ENCODE results near the gene UGT1A7. TPM values are rescaled to one million over a fixed set of nuclear protein-coding genes. Genes with fewer than 3 reads are reported as not detected.

The UGT1A7 gene
- total RNA-seq, 4 donors from 2014 or later, result 0.21 to 6.9 (median 1.6) TPM

DNA sequence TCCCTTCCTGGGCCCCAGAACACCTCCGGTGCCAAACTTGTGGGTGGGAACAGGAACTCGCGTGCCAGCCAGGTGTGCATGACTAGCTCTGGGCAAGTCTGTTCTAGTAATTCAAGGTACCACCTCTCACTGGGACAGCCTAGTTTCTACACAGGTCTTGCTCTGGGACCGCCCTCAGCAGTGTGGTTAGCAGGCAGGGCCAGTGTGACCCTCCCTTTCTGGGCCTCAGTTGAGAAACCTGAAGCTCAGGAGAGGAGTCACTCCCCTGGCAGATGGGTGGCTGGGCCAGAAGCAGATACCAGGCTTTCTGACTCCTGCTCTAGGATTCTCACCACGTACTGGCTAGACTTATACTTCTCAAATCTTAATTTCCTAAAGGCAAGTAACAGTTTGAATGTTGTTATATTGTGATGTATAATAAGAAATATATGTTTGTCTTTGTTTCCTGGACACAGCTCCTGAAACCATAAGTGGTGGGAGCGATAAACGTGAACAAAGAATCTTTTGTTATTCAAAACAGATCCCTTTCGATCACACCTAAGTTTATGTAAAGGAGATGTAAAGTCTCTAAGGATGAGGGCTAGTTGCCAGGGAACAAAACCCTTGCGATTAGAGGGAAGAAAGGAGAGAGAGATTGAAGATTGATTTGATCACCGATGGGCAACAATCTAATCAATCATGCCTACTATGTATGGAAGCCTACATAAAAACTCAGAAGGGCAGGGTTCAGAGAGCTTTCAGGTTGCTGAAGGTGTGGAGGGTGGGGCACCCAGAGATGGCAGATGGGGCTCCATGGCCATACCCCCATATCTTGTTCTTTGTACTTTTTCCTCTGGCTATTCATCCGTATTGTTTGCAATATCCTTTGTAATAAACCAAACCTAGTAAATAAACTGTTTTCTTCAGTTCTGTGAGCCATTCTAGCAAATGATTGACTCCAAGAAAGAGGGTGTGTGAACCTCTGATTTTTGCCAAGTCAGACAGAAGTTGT is 10.0 kb downstream of the UGT1A7 start:
- intact Hi-C loops (cut with DNase I; ENCODE audit: low total_unique reads), result loop anchor here (5.0 kb wide), 1 partner anchor 614 kb away; no protein-coding TSS in a partner anchor
- 49 to 56% methylated on average over 11 of the region's 11 CpGs for WGBS, 2 donors
- DNase-seq (ENCODE audit: low spot score in 2 of 2), result peak in 1 of 2 donors; percentile 66
- no peak for TF ChIP-seq POLR2A (IDR thresholded peaks at IDR 0.05)
- TF ChIP-seq, protein P1, sequence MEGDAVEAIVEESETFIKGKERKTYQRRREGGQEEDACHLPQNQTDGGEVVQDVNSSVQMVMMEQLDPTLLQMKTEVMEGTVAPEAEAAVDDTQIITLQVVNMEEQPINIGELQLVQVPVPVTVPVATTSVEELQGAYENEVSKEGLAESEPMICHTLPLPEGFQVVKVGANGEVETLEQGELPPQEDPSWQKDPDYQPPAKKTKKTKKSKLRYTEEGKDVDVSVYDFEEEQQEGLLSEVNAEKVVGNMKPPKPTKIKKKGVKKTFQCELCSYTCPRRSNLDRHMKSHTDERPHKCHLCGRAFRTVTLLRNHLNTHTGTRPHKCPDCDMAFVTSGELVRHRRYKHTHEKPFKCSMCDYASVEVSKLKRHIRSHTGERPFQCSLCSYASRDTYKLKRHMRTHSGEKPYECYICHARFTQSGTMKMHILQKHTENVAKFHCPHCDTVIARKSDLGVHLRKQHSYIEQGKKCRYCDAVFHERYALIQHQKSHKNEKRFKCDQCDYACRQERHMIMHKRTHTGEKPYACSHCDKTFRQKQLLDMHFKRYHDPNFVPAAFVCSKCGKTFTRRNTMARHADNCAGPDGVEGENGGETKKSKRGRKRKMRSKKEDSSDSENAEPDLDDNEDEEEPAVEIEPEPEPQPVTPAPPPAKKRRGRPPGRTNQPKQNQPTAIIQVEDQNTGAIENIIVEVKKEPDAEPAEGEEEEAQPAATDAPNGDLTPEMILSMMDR (IDR thresholded peaks at IDR 0.05), result no peak
- H3K4me3 ChIP-seq (ENCODE audit: low read depth, poor library complexity, severe bottlenecking), result no peak overlapping the region

DNA sequence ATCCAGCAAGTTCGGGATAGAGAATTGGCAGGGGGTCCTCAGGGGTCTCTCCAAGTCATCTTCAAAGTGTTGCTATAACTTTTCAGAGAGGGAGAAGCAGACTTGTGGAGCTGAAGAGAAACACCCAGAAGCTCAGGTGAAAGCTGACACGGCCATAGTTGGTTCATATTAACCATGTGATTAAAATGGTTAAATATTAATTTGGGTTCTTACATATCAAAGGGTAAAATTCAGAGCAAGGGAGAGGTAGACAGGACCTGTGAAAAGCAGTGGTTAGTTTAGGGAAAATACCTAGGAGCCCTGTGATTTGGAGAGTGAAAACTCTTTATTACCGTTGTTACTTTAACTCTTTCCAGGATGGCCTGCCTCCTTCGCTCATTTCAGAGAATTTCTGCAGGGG is 10.9 kb downstream of the UGT1A7 start, which contains the start of gene UGT1A6:
Gene UGT1A6 (plus strand): TSS at position 243 of the 400 bp plus-strand sequence. CDS start 115 bp downstream, at position 358.
- 57 to 77% methylated on average over 4 of the region's 4 CpGs for WGBS, 2 donors
- H3K4me3 ChIP-seq (ENCODE audit: low read depth, poor library complexity, severe bottlenecking), result no peak within 1 kb of the TSS
- intact Hi-C loops (cut with DNase I; ENCODE audit: low total_unique reads), result loop anchor here (5.0 kb wide), 1 partner anchor 615 kb away; no protein-coding TSS in a partner anchor
- no peak for TF ChIP-seq POLR2A (IDR thresholded peaks at IDR 0.05)
- TF ChIP-seq, protein P1 (IDR thresholded peaks at IDR 0.05), result no peak
- no peak for DNase-seq (ENCODE audit: low spot score in 2 of 2)

DNA sequence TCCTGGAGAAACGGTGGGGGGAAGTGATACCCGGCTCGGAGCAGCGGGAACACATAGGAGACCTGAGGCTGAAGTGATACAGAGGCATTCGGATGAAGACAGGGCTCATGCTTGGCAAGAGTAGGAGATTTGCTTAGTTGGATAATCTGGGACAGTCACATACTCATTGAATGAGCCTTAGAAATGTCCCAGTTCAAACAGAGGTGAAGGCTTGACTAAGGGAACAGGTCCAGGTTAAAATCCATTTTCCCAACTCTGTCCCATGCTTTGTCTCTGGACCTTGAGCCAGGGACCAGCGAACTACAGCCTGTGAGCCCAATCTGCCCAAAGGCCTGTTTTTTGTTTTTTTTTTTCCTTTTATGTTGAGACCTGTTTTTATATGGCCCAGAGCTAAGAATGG is 12.3 kb downstream of the UGT1A7 start:
- intact Hi-C loops (cut with DNase I; ENCODE audit: low total_unique reads), result loop anchor here (5.0 kb wide), 1 partner anchor 617 kb away; no protein-coding TSS in a partner anchor
- 67 to 88% methylated on average over 6 of the region's 6 CpGs for WGBS, 2 donors
- TF ChIP-seq POLR2A (IDR thresholded peaks at IDR 0.05), result no peak
- TF ChIP-seq, protein P1 (IDR thresholded peaks at IDR 0.05), result no peak
- DNase-seq (ENCODE audit: low spot score in 2 of 2), result no peak
- H3K4me3 ChIP-seq (ENCODE audit: low read depth, poor library complexity, severe bottlenecking), result no peak overlapping the region

DNA sequence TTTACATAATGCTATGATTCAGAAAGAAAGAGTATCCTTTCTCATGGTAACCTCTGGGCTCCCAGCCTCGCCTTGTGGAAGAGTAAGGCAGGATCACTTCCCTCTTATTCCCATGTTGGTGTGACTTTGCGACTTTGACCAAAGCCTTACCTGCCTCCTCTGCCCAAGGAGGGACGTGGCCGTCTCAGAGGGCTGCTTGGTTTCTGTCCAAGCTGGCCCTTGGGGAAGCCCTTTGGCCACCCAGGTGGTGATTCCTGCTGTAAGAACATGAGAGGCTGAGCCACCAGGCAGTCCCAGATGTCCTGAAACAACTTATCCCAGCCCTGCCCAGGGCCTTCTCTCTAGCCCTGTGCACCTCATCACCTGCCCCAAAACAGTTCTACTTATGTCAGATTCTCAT is 17.0 kb downstream of the UGT1A7 start:
- TF ChIP-seq, protein P1 (IDR thresholded peaks at IDR 0.05), result no peak
- no peak for TF ChIP-seq POLR2A (IDR thresholded peaks at IDR 0.05)
- H3K4me3 ChIP-seq (ENCODE audit: low read depth, poor library complexity, severe bottlenecking), result no peak overlapping the region
- intact Hi-C loops (cut with DNase I; ENCODE audit: low total_unique reads), result no loop called here
- no peak for DNase-seq (ENCODE audit: low spot score in 2 of 2)
- 74 to 81% methylated on average over 4 of the region's 4 CpGs for WGBS, 2 donors

DNA sequence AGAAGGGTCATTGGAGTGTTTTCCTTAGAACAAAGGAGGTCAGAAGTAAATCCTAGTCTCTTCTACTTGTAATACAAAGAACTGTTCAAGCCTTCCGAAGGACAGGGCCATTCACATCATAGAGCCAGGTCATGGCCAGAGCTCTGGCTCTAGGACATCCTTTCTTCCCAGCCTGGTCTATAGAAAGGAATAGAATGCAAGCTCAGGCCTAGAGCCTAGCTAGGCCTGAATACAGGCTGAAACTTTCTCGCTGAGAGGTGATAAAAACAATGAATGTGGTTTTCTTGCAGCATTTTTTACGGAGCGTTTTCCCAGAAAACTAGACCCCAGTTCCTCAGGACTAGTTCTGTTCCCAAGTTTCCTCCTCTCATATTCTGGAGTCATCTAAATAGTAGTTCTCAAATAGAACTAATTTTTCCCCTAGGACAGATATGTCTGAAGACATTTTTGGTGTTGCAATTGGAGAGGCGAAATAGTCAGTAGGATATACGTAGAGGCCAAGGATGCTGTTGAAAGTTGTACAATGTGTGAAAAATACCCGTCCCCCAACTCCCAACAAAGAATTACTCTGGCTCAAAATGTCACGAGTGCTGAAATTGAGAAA is 17.8 kb downstream of the UGT1A7 start:
- no peak for DNase-seq (ENCODE audit: low spot score in 2 of 2)
- TF ChIP-seq POLR2A (IDR thresholded peaks at IDR 0.05), result no peak
- TF ChIP-seq, protein P1 (IDR thresholded peaks at IDR 0.05), result no peak
- no peak overlapping the region for H3K4me3 ChIP-seq (ENCODE audit: low read depth, poor library complexity, severe bottlenecking)
- 89 to 90% methylated on average over 8 of the region's 8 CpGs for WGBS, 2 donors
- intact Hi-C loops (cut with DNase I; ENCODE audit: low total_unique reads), result no loop called here
